NT2/D1 (cell line): Measurements from ENCODE around the gene GSS.

ENCODE experiments used
- SUZ12 ChIP-seq: IDR thresholded peaks from 2 replicates; pipeline ENCODE4 v1.6.1; 2011; ENCODE audit not compliant: insufficient read length, insufficient read depth; ENCODE audit errors: extremely low read depth
- ZNF274 ChIP-seq: IDR thresholded peaks from 2 replicates; pipeline ENCODE4 v1.6.1; 2011; ENCODE audit warnings: mild to moderate bottlenecking, low read depth, low read length

- TF ChIP-seq ZNF274 (no peak), SUZ12 (no peak)
These were observed 6.5 kb downstream of the GSS start for GRCh38 chr20:34949120-34949519.
